Measurements from ENCODE around the gene ALDH3A1.

DNA sequence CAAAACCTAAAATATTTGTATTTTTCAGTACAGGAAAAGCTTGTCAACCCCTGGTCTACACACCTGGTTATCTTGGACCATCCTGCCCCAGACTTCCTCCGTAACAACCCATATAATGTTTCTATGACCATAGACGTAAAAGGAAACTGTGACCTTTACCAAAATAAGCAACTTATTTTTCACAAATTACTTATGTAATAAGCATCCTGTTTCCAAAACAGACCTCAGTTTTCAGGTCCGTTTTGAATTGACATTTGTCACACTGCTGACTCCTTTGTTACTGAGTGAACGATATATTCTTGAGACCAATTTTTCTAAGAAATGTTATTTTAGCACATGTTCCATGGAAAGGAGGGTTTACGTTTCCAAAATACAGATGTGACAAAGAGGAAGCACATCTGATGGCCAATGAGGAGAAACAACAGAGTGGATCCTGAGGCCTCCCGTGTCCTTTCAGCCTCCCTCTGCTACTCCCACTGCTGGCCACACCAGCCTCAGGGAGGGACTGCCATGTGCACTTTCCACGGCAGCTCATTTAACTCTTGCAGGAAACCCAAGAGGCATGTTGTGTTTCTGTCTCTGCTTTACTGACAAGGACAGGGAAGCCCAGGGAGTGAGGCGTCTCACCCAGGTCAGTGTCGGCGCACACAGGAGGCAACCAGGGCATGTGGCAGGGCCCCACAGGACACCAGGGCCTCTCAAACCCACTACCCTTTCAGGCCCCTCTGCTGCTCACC, 20.1 kb upstream of the ALDH3A1 start:
- TF ChIP-seq EZH2 (IDR thresholded peaks at IDR 0.05) (no peak), POLR2AphosphoS5 (IDR thresholded peaks at IDR 0.05; ENCODE audit: borderline replicate concordance, low read depth, low read length) (no peak), FOXP2 (optimal IDR thresholded peaks at IDR 0.05; ENCODE audit: control extremely low read depth, extremely low read length, insufficient read depth) (no peak)
